Stimulated activated CD4-positive, alpha-beta T cell treated with anti-CD3 and anti-CD28 coated beads, Interleukin-1b, Interleukin-23, amount 100 ng/mL, for 1 hour (primary cell): ENCODE data around the gene LTBP2.

ENCODE experiments used
- DNase-seq, 2 donors: peaks; one replicate each; pipeline ENCODE4 v3.0.0-alpha.2; 2020; ENCODE audit warnings: low read depth in 2 of 2

Gene LTBP2

GRCh38 chr14:74611650-74612349 is at the start of gene LTBP2:
LTBP2 (minus strand) TSS chr14:74612237; CDS start chr14:74611944, 293 bp downstream.
- no peak for DNase-seq

DNA sequence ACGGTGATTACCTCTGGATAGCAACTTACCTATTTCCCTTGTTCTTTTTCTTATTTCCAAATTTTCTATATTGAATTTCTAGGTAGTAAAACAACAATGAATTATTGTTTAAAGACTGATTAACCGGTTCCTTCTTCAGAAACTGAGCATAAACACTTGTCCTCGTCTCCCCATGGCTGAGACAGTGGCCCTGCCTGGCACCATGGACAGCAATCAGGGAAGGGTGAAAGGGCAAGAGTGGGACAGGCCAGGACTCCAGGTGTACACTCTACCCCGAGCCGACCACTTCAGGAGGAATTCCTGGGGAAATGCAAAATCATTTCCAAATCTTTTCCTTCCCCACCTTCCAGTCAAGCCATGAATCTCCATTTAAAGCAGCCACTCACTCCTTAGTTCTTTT is 48.8 kb upstream of the LTBP2 start:
- no peak for DNase-seq

DNA sequence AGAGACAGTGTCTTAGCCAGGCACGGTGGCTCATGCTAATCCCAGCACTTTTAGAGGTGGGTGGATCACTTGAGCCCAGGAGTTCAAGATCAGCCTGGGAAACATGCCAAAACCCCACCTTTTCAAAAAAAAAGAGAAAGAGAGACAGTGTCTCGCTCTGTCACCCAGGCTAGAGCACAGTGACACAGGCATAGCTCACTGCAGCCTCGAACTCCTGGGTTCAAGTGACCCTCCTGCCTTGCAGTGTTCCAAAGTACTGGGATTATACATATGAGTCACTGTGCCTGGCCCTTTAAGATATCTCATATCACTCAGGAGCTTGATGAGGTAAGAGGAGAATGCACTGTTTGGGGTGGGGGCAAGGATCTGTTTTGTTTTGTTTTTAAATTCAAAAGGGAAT is 48.1 kb upstream of the LTBP2 start:
- DNase-seq, result no peak

DNA sequence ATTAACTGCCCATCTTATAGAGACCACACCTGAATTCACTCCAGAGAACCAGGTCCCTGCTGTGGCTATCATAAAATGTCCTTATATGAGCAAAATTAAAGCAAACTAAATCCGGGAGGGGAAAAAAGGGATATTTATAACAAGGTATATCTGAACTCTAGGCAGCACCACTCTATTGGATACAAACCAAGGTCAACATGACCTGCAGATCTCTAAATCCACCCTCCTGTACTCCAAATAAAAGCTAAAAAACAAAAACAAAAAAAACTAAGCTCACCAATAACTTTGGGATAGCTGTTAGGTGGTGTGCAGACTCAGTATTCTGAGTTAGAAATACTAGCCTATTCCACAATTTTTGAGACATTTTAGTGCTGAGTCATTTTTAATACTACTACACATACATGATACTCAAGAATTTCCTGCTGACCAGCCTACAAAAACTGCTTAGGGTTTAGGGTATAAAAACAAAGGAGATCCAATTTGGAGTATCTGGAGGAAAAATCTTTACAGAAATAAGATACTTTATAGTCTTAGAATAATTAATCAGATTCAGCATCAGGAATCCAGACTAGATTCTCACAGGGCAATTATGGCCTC is 46.6 kb upstream of the LTBP2 start:
- DNase-seq, result no peak

GRCh38 chr14:74656964-74657363 is 44.9 kb upstream of the LTBP2 start:
- DNase-seq, result no peak

DNA sequence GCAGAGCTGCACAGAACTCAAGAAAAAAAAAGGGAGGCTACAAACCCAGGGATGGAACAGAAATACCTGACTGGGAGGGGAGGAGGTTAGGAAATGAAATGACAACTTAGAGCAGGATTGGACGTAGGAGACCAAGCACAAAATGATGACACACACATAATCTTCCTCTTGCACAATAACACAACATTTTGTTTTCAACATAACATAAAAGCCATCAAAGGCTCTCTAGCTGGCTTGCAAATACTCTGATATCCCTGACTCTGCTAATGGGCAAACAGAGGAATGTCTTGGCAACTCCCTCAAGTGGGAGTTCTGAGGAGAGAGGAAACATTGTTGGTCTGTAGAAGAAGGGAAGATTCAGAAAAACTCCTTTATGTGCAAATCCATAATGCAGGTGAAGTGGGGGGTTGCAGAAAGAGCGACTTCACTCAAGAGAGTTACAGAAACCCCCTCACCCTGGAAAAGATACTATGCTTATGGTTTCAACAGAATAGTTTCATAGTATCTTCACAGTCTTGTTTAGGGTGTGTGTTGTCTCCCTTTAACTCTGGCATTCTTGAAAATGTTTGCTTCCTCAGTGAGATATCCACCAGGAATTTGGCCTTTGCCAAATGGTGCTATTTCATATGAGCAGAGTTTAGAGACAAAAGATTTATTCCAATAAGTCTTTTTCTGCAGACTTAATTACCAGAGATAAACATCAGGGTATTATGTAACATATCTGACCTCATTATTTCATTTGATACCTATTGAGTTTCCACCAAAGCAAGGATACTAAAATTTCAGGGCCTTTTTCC is 43.8 kb upstream of the LTBP2 start:
- DNase-seq, result no peak

DNA sequence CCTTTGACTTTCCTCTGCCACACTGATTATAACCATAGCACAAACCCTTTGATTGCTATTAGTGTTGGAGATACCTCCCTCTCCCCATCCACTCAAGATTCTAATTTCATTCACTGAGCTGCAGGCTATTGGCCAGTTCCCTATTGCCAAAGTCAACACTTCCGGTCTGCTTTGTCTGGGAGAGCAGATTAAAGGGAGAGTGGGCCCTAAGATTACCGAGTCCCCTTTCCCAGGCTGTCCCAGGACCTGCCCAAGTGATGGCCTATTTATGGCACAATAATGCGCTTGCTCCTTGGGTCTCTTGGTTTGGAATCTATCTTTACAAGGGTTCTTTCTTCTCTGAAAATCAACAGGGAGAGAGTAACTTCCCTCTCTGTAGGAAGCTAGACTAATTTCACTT is 42.9 kb upstream of the LTBP2 start:
- no peak for DNase-seq

- DNase-seq, result no peak
Measured at GRCh38 chr14:74653386-74654138, 41.5 kb upstream of the LTBP2 start.

GRCh38 chr14:74652541-74652940 is 40.5 kb upstream of the LTBP2 start:
- DNase-seq, result no peak

GRCh38 chr14:74650927-74651686 is 39.1 kb upstream of the LTBP2 start:
- no peak for DNase-seq

DNA sequence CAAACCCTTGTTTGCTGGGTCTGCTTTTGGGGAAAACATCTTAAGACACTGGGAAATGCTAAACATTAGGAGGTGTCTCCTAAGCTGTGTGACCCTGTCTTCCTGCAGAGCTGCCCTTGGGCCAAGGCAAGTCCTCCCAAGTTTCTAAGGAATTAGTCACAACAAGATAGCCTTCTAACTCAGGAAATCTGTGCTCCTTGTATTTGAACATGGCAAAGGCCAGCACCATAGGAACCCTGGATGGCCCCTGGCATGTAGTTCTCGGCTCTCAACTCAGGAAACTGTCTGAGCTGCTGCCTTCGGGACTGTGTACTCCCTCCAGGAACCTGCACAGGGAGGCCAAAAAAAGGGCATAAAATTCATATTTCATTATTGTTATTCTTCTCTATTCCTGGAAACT is 37.6 kb upstream of the LTBP2 start:
- no peak for DNase-seq

GRCh38 chr14:74649167-74649566 is 37.1 kb upstream of the LTBP2 start:
- no peak for DNase-seq

GRCh38 chr14:74648601-74649000 is 36.6 kb upstream of the LTBP2 start:
- no peak for DNase-seq

DNA sequence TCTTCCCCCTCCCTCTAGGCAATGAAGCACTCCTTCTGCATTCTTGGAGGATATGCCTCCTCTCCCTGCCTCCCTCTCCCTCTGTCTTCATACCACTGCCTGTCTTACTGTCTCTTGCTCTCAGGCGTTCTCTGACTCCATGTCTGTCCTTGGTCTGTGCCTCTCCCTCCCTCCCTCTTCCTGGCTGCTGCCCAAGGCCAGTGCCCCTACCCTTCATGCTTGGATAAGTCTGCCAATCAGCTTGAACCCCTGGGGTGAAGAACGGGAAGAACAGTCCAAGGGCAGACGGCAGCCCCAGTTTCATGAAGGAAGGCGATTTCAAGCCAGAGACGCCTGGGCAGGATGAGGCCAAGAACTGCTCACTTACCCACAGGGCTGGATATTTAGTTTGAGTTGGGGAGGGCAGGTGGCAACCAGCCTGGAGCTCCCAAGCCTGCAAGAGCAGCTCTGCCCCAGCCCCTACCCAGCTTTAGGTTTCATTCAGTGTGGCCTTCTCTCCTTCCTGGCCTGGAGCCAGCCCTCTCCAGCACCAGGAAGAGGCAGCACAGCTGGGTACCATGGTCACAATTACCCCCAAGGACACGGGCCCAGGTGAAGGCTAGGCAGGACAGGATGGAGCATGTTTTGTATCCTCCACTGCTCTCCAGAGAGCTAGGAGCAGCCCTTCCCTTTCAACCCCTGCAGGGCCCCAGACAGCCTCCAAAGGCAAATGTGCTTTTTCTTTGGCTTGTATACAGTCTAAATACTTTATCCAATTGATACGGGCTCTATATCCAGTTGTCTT is 35.8 kb upstream of the LTBP2 start:
- DNase-seq, result no peak

DNA sequence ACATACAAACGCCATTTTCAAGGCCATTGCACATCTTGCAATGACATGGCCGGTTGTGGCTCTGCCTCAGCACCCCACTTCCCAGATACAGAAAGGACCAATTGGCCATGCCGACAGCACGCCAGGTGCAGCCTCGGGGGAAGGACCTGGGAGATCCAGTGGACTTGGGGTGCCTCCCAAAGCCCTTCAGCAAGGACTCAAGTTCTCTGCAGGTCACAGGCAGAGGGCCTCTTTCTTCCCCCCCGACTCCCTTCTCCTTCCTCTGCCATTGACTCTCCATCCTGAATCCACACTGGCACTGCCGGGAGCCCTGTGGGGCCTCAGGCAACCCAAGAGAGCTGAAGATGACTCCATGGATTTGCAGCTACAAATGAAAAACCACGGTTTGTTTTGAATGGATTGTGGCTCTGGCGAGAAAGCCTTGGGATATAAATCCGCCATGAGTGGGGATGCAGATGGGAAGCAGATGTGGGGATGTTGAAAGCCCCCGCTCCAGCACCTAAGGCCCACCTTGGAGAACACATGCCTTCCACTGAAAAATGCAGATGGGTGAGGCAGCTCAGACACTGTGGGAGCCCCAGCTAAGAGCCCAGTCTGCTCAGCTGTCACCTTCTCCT is 35.1 kb upstream of the LTBP2 start:
- no peak for DNase-seq

DNA sequence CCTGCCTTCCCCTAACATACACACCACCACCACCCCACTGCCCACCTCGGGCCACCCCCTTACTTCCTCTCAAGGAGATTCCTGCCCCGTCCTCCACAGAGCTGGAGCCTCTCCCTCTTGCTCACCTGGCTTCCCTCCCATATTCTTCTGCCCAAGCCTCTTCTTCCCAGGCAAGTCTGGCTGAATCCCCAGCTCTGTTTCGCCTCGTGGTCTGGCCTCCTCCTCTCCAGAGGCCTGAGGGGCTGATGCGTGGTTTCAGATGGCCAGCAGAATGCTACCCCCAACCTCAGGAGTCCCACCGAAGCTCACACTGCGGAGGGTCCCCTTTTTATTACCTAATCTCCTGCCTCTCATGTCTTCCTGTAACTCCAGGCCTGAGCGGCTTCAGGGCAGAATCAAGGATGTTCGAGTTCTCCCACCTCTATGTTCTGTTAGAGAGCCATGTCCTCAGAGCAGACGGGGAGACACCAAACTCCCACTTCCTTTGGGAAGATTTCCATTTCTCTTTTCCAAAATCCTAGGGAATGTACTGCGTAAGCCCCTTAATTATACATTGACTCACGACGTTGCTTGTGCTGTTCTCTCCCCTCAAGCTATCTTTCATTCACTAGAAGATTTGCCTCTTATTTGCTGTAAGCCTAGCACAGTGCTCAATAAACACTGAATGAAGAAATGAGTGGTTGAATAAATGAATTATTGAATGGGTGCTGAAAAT is 33.9 kb upstream of the LTBP2 start:
- DNase-seq, result no peak

GRCh38 chr14:74645244-74645643 is 33.2 kb upstream of the LTBP2 start:
- no peak for DNase-seq

DNA sequence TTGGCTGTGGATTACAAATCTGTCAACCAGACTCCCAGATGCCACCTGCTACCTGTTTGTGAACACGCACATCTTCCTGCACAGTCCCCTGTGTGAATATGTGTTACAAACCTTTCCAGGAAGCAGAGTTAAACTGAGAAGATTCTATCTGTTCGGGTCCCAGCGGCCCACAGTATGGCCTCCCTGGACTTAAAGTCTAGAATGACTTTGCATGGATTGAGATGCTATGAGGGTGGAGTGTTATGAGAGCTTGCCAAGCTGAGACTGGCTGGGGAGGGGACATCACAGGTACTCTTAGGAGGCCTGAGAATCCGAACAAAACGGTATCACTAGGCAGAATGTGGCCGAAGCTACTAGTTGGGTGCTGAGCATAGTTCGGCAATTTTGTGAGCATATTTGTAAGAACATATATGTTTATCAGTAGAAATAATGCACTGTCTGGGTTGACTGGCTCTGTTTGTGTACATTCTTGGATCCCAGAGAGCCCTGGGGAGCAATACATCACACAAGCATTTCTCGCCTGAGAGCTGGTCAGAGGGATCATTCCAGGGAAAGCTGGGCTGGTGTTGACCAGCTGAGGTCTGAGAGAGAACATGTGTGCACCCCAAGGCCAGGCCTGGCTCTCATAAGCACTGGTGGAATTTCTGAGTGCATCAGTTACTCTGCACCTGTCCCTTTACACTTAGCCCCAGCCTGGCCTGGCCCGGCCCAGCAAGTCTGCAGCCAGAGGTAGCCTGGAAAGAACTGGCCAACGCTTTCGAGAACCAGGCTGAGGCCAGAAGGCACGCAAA is 29.8 kb upstream of the LTBP2 start:
- DNase-seq, result no peak

DNA sequence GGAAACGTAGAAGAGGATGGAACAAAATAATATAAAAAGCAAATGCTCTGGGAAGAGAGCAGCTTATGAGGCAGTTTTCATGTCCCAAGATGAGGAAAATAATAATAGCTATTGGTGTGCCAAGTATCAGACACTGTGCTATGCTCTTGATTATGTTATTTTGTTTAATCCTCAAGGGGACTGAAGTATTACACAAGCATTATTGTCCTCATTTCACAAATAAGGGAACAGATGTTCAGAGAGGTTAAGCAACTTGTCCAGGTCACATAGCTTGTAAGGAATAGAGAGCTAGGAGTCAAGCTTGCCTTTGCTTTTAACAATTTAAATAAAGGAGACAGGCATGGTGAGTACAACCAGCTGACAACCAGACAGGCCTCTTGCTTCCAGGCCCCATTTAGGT is 26.9 kb upstream of the LTBP2 start:
- no peak for DNase-seq
